Anterior cingulate cortex (tissue), 58 donors: Measurements from ENCODE around the gene MYOZ3.

ENCODE experiments used
- DNase-seq, 58 donors: peaks; one replicate each; lab custom pipeline; 2025; lab: John Stamatoyannopoulos, UW

MYOZ3 gene

DNA sequence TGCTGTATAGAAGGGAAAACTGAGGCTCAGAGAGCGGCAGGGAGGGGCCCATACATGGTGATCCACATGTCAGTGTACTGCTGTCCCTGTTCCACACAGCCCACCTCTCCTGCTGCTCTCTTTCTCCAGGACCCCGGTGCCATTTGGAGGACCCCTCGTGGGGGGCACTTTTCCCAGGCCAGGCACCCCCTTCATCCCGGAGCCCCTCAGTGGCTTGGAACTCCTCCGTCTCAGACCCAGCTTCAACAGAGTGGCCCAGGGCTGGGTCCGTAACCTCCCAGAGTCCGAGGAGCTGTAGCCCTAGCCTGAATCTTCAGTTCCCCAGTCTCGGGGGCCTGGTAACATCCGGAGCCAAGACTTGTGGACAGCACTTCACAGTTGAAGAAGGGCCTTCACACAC is 15.5 kb downstream of the MYOZ3 start:
- DNase-seq, result no peak

DNA sequence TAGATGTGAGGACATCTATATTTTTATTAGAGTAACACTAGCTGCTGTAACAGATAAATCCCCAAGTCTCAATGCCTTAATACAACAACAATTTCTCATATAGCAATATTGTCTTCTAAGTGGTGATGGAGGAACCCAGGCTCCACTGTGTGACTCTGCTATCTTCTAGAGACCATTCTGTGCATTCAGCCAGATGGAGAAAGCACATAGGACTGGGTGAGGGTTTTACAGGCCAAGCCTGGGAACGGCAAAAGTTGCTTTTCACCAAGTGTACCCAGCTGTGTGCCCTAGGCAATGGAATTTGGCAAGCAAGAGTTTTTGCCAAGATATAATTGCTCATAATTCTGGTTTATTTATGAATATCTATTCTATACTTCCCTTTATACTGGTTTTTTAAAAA is 28.1 kb downstream of the MYOZ3 start:
- no peak for DNase-seq

DNA sequence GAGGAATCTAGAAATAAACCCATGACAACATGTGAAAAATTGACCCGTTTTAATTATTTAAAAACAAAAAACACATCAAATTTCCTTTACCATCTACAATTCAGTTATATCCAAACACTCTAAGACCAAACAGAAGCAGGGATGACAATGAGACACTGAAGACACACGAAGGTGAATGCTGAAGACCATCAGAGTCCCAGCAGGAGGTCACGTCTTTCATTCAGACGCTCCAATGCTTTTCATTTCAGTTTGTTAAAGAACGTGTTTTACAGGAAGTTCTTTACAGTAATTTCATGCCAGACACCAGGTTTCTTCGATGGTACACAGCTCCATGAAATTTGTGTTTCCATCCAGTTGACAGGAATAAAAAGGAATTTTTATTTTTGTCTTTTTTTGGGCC is 29.7 kb downstream of the MYOZ3 start:
- DNase-seq, result no peak

DNA sequence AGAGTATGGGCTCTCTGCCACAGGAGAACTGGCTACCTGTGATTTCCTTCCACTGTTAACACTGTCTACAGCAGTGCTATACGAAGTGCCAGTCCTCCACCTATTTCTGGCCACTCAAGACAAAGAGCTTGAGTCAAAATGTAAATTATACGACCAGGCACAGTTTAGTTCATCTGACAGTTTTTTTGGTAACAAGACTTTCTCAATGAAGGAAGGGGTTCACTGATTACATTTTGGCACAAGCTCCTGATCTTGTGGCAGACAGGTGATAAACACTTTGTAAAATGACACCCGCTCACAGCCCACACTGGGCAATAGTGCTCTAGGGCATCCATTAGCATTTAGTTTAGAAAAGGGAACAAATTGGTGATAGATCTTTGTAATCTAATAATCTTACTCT is 31.2 kb downstream of the MYOZ3 start:
- no peak for DNase-seq

DNA sequence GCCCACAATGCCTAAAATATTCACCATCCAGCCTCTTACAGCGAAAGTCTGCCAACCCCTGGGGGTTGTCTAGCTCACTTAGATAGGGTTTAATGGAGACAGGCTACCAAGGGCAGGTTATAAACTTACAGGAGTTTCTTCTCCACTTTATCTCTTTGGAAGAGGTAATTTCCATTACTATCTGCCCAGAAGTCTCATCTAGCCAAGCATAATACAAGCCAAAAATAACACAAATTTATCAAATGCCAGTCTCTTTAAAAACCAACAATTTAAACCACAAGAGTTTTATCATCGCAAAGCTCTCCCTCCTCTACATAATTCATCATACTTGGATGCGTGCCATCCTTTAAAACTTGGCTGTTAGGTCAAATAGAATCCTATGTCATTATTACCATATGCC is 33.6 kb downstream of the MYOZ3 start:
- DNase-seq, result no peak

DNA sequence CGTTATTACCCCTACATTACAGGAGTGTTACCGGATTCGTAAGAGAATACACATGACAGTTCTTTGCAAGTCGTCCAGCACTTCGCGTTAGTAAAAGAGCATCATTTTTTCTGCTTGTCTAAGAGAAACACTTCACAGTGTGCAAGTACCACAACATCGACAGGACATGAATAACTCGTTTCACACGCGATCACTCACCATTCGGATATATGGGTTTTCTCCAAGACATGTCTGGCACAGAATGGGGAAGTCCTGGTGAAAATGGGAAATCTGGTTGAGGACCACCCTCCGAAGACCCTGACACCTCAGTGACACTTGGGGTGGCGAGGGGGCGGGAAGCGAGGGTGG is 39.2 kb downstream of the MYOZ3 start:
- no peak for DNase-seq

DNA sequence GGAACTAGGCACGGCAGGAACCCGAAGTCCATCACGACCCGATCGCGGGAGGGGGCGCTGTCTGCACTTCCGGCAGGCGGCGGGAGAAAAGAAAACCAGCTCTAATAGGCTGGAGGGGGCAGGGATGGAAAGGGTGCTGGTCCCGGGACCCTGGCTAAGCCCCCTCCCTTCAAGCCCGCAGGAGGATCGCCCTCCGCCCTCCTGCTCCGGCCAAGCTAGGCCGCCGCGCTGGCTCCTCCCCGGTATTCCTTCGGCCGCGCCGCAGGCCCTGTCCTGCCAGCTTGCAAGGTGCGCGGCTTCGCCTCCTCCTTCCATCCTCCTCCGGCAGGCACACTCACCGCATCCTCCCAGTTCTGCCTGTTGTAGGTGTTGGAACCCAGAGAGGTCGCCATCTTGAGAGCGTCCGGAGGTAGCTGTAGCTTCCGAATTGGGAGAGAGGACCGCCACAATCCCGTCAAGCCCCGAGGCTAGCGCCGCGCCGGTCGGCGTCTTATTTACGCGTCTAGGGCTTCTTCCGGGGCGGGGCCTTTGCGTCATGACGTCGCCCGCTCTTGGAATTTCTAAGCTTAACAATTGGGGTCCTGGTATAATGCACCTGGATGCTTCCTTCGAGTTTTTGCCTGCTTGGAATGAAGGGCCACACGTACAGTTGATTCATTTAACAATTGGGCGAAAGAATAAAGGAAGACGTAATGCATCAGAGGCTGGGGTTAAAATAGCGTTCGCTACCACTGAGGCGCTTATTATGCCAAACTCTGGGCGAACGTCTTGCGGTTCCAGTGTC is 39.7 kb downstream of the MYOZ3 start, which contains the start of gene RBM22:
Gene RBM22, minus strand, starts transcription at position 469 of the 784 bp plus-strand sequence. Its CDS starts 77 bp downstream, at position 392.
- peak; percentile 59 to 96 (median 89) for DNase-seq

DNA sequence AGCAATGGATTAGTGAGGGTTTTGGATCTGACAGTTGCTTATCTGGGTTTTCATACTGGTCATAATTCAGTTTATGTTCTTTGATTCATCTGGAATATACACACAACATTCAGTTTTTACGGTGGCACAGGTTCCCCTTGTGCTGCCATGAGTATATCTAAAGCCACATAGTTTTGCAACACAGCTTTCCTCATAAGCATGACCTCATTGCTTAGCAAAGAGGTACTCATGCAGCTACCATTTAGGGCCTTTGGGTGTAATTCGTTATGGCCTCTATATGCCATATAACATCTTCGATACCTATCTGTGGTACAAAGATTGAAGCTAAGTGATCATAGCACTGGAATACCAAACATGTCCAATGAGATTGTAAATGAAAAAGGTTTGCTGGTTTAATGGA is 42.7 kb downstream of the MYOZ3 start:
- DNase-seq, result no peak

DNA sequence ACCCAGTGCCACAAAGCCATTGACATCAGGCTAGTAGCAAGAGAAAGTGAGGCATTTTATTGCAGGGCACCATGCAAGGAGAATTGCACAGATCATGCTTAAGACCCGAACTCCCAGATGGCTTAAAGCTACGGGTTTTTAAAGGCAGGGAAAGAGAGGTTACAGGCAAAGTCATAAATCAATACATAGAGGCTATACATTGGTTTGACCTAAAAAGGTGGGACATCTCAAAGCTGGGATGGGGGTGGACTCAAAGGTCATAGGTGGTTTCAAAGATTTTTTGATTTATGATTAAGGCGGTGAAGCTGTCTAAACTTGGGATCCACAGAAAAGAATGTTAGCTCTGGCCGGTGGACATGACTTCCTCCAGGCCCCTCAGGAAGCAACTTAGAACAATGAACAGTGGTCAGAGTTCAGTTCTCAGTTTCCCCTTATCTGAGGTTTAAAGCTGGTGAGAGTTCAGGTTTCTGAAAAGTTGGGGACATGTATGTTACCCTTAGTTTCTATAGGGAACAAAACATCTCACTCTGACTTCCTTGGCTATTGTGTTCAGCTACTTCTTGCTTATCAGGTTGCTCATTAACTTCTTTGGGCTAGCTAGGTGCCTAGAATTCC is 45.8 kb downstream of the MYOZ3 start:
- DNase-seq, result no peak

DNA sequence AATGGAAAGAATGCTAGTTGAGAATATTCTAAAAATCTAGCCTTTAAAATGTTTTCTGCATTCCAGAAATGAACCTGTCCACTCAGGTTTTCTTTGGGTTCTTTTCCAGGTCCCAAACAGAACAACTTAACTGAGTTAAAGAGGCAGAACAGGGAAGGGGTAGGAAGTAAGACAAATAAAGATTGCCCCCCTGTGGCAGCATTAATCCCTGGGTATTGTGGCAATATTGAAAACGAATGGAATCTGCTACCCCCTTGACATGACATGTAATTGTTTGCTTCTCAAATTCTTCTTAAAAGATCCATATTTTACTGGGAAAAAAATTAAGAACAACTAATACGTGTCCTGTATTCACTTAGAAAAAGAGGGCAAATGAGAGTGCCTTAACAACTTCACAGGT is 49.1 kb downstream of the MYOZ3 start:
- no peak for DNase-seq

DNA sequence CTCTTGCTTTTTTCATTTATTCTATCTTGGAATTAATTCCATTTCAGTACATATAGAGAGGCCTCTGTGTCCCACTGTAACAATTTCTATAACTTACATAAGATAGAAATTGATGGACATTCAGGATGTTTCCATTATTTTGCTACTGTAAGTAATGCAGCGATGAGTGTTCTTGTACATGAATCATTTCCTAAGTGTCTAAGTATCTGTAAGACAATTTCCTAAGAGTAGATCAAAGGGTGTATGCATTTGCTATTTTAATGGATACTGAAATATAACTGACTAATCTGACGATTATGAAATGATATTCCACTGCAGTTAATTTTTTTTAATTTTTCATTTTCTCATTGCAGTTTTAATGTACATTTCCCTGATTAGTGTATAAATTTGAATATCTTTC is 62.8 kb downstream of the MYOZ3 start:
- no peak for DNase-seq
